ENCODE measurements around the gene CEP135. TPM values are rescaled to one million over a fixed set of nuclear protein-coding genes. Genes with fewer than 3 reads are reported as not detected.
"Not testable (repeated sequence)": the region's sequence is repeated elsewhere in the genome, so short reads cannot be mapped to it uniquely, and the experiment has no call there.

The CEP135 gene
- total and polyA plus RNA-seq, 11 donors = 1.4 to 6.3 (median 2.4) TPM

DNA sequence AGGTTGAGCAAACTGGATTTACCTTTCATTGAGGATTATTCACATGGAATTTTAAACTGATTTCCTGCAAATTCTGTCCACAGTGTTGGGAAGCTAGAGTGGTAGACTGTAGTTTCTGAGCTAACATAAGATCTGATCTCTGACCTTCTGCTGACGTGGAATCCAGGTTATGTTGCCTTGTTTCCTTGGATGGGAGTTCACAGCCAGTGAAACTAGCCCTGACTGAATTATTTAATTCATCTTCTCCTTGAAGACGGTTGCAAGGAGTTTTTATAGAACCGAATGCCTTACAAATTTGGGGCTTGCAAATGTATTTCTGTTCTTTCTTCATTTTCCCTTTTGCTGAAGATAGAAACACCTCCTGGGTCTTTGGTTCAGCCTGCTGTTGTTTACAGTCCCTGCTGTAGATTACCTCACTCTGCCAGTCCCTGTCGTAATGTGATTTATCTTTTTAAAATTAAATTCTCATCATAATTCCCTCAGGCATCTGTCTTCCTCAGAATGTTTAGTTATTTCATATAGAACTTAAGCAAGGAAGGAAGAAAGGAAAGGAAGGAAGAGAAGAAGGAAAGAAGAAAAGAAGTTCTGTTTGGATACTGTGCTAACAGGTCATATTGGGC is 113.9 kb downstream of the CEP135 start:
- H3K27me3 ChIP-seq = peaks cover 0 to 7% (median 0%) of the 10 kb centered on the region in 9 donors
- no peaks in the 10 kb centered on the region for H3K4me1 ChIP-seq
- no peak overlapping the region for H3K27ac ChIP-seq
- 64 to 83% (median 72%) methylated on average over 4 of the region's 4 CpGs for WGBS, 4 donors
- intact Hi-C loops (cut with DNase I) = loop anchor here in 1 of 10 donors (10.0 kb wide), 1 partner anchor 232 kb away; no protein-coding TSS in a partner anchor
- TF ChIP-seq POLR2A (IDR thresholded peaks at IDR 0.05) = no peak
- TF ChIP-seq, protein P1, sequence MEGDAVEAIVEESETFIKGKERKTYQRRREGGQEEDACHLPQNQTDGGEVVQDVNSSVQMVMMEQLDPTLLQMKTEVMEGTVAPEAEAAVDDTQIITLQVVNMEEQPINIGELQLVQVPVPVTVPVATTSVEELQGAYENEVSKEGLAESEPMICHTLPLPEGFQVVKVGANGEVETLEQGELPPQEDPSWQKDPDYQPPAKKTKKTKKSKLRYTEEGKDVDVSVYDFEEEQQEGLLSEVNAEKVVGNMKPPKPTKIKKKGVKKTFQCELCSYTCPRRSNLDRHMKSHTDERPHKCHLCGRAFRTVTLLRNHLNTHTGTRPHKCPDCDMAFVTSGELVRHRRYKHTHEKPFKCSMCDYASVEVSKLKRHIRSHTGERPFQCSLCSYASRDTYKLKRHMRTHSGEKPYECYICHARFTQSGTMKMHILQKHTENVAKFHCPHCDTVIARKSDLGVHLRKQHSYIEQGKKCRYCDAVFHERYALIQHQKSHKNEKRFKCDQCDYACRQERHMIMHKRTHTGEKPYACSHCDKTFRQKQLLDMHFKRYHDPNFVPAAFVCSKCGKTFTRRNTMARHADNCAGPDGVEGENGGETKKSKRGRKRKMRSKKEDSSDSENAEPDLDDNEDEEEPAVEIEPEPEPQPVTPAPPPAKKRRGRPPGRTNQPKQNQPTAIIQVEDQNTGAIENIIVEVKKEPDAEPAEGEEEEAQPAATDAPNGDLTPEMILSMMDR (IDR thresholded peaks at IDR 0.05) = no peak
- no peak for DNase-seq
- ATAC-seq = no peak
- H3K9me3 ChIP-seq = no peaks in the 10 kb centered on the region
- H3K4me3 ChIP-seq = no peak overlapping the region
- H3K36me3 ChIP-seq = no peaks in the 10 kb centered on the region

DNA sequence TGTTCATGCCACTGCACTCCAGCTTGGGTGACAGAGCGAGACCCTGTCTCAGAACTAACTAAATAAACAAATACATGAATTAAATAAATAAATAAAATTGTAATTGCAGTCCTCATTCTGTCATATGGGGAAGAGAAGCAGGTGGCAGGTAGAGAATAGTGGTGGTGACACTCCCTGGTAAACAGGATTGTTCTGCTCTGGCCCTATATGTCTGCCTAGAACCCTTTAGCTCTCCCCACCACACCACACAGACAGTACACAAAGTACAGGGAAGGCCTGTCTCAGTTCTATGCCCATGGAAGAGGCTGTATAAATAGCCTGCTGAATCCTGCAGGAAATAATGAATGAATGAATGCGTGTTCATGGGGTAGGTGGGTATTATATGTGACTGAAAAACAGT is 117.7 kb downstream of the CEP135 start:
- 90 to 94% (median 91%) methylated on average over 2 of the region's 2 CpGs for whole genome bisulfite sequencing, 4 donors
- Histone ChIP-seq H3K27me3 (no peaks in the 10 kb centered on the region), H3K27ac (no peak overlapping the region), H3K4me1 (no peaks in the 10 kb centered on the region), H3K9me3 (no peaks in the 10 kb centered on the region), H3K4me3 (no peak overlapping the region), H3K36me3 (no peaks in the 10 kb centered on the region)
- TF ChIP-seq, protein P1 (IDR thresholded peaks at IDR 0.05) = no peak
- no peak for TF ChIP-seq POLR2A (IDR thresholded peaks at IDR 0.05)
- ATAC-seq (no peak), DNase-seq (no peak)
- intact Hi-C loops (cut with DNase I) = loop anchor here in 1 of 10 donors (10.0 kb wide), 1 partner anchor 228 kb away; no protein-coding TSS in a partner anchor

DNA sequence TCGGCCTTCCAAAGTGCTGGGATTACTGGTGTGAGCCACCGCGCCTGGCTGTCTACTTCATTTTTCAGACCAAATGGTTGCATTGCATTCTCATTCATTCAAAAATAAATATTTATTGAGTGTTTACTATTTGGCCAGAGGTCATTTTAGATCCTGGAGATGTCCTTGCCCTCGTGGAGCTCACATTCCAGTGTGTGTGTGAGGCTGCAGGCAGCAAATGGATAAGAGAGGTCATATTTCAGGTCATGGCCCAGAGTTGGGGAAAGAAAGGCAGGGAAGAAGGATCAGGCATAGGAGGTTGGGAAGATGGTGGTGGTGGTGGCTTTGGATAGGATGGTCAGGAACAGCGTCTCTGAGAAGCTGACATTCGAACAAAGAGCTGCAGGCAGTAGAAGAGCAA is 119.1 kb downstream of the CEP135 start:
- DNase-seq (no peak), ATAC-seq (no peak)
- Histone ChIP-seq H3K36me3 (no peaks in the 10 kb centered on the region), H3K9me3 (no peaks in the 10 kb centered on the region), H3K4me1 (no peaks in the 10 kb centered on the region), H3K27me3 (no peaks in the 10 kb centered on the region), H3K4me3 (no peak overlapping the region), H3K27ac (no peak overlapping the region)
- WGBS, 4 donors = 76 to 89% (median 86%) methylated on average over 6 of the region's 6 CpGs
- intact Hi-C loops (cut with DNase I) = loop anchor here in 1 of 10 donors (10.0 kb wide), 1 partner anchor 227 kb away; no protein-coding TSS in a partner anchor
- TF ChIP-seq, protein P1 (IDR thresholded peaks at IDR 0.05) = no peak
- TF ChIP-seq POLR2A (IDR thresholded peaks at IDR 0.05) = no peak

DNA sequence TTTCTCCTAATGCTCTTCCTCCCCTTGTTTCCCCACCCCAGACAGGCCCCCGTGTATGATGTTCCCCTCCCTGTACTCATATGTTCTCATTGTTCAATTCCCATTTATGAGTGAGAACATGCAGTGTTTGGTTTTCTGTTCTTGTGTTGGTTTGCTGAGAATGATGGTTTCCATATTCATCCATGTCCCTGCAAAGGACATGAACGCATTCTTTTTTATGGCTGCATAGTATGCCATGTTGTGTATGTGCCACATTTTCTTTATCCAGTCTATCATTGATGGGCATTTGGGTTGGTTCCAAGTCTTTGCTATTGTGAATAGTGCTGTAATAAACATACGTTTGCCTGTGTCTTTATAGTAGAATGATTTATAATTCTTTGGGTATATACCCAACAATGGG is 124.0 kb downstream of the CEP135 start:
- ATAC-seq; DNase-seq; H3K4me3 ChIP-seq; H3K4me1 ChIP-seq; H3K27ac ChIP-seq; intact Hi-C loops (cut with DNase I); H3K36me3 ChIP-seq; H3K27me3 ChIP-seq: not testable (repeated sequence)
- H3K9me3 ChIP-seq = peaks cover 0 to 13% (median 0%) of the 10 kb centered on the region in 12 donors
- 92 to 95% (median 92%) methylated on average over 3 of the region's 3 CpGs for WGBS, 4 donors

DNA sequence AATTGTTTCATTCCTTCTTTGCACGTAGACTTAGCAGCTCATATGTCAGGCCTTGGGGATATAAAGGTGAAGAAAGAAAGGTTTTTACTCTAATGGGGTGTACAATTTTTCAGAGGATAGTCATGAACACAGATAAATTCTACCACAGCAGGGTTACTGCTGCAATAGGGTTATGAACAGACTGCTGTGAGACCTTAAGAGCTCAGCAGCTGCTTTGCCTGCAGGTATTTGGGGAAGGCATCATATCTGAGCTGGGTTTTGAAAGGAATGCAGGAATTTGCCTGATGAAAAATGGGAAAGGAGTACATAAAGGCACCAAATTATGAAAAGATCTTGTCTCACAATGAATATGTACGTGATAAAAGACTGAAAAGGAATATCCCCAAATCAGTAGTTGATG is 128.9 kb downstream of the CEP135 start:
- intact Hi-C loops (cut with DNase I) = no loop called here
- WGBS, 4 donors = 73 to 95% (median 94%) methylated on average over 2 of the region's 2 CpGs

More for the DNA sequence above, 128.9 kb downstream of the CEP135 start:
- H3K9me3 ChIP-seq = peaks cover 0 to 20% (median 2%) of the 10 kb centered on the region in 12 donors
- no peaks in the 10 kb centered on the region for H3K4me1 ChIP-seq
- H3K27me3 ChIP-seq = no peaks in the 10 kb centered on the region
- DNase-seq = no peak
- TF ChIP-seq, protein P1 (IDR thresholded peaks at IDR 0.05) = no peak
- TF ChIP-seq POLR2A (IDR thresholded peaks at IDR 0.05) = no peak
- no peaks in the 10 kb centered on the region for H3K36me3 ChIP-seq
- ATAC-seq = no peak
- H3K27ac ChIP-seq = no peak overlapping the region
- H3K4me3 ChIP-seq = no peak overlapping the region
